Mesendoderm (in vitro differentiated cells): Measurements from ENCODE around the gene FXYD6.

Source experiments
- DNase-seq: peaks from one replicate; pipeline ENCODE4 v3.0.0; 2013
- H2AK5ac ChIP-seq: 2 replicates; pipeline ENCODE4 v1.6.1; 2013; ENCODE audit warnings: low read length, inconsistent platforms
- H2BK120ac ChIP-seq: 2 replicates; pipeline ENCODE4 v1.6.1; 2013; ENCODE audit warnings: low read depth, mild to moderate bottlenecking, low read length, moderate library complexity, mixed read lengths
- H2BK15ac ChIP-seq: replicated peaks from 2 replicates; pipeline ENCODE4 v1.6.1; 2013; ENCODE audit warnings: low read depth, mild to moderate bottlenecking, moderate library complexity
- H2BK5ac ChIP-seq: 2 replicates; pipeline ENCODE4 v1.6.1; 2013; ENCODE audit warnings: low read length, inconsistent platforms
- H3K18ac ChIP-seq: 2 replicates; pipeline ENCODE4 v1.6.1; 2013; ENCODE audit warnings: mild to moderate bottlenecking, low read length, mixed read lengths
- H3K23ac ChIP-seq: one replicate; pipeline ENCODE4 v1.6.1; 2013; ENCODE audit warnings: low read length
- H3K27ac ChIP-seq: 2 replicates; pipeline ENCODE4 v1.5.1; 2013; ENCODE audit warnings: low read depth, mild to moderate bottlenecking, inconsistent platforms, low read length, moderate library complexity
- H3K27me3 ChIP-seq: 2 replicates; pipeline ENCODE4 v1.6.1; 2013; ENCODE audit warnings: low read length, control low read depth, mild to moderate bottlenecking, inconsistent platforms; ENCODE audit not compliant: insufficient read depth, poor library complexity
- H3K36me3 ChIP-seq: 2 replicates; pipeline ENCODE4 v1.6.1; 2013; ENCODE audit warnings: low read length, inconsistent platforms; ENCODE audit not compliant: control insufficient read depth, insufficient read depth
- H3K4ac ChIP-seq: one replicate; pipeline ENCODE4 v1.6.1; 2013; ENCODE audit warnings: low read depth, mild to moderate bottlenecking, low read length, moderate library complexity
- H3K4me1 ChIP-seq: 2 replicates; pipeline ENCODE4 v1.6.1; 2013; ENCODE audit warnings: low read depth, low read length, inconsistent platforms; ENCODE audit not compliant: control insufficient read depth
- H3K4me2 ChIP-seq: 2 replicates; pipeline ENCODE4 v1.6.1; 2013; ENCODE audit warnings: low read length
- H3K4me3 ChIP-seq: 2 replicates; pipeline ENCODE4 v1.5.1; 2013; ENCODE audit warnings: mild to moderate bottlenecking, low read length
- H3K56ac ChIP-seq: one replicate; pipeline ENCODE4 v1.6.1; 2013; ENCODE audit warnings: low read length
- H3K79me1 ChIP-seq: 2 replicates; pipeline ENCODE4 v1.6.1; 2013; ENCODE audit warnings: low read length, inconsistent platforms
- H3K79me2 ChIP-seq: 2 replicates; pipeline ENCODE4 v1.6.1; 2013; ENCODE audit warnings: mild to moderate bottlenecking, low read length; ENCODE audit not compliant: control insufficient read depth, insufficient read depth
- H3K9ac ChIP-seq: 2 replicates; pipeline ENCODE4 v1.6.1; 2013; ENCODE audit warnings: low read length, inconsistent platforms
- H4K5ac ChIP-seq: one replicate; pipeline ENCODE4 v1.6.1; 2013; ENCODE audit warnings: low read length
- H4K8ac ChIP-seq: one replicate; pipeline ENCODE4 v1.6.1; 2013; ENCODE audit warnings: low read depth, mild to moderate bottlenecking, control low read depth, low read length, moderate library complexity
- WGBS: extraction: QIAGEN DNeasy Blood & Tissue Kit; methylation state at CpG from one replicate; pipeline ENCODE4 v1.1.7; 2013; ENCODE audit warnings: low lambda C conversion rate, missing lambda C conversion rate; ENCODE audit not compliant: insufficient coverage; ENCODE audit errors: extremely low coverage; 5-methylcytosine and 5-hydroxymethylcytosine counted together

FXYD6 gene

GRCh38 chr11:117900720-117901440 is 24.4 kb upstream of the FXYD6 start:
- H3K4ac ChIP-seq: no peak overlapping the region
- H2BK120ac ChIP-seq: no peak overlapping the region
- H2AK5ac ChIP-seq: no peak overlapping the region
- H3K9ac ChIP-seq: no peak overlapping the region
- no peak overlapping the region for H3K56ac ChIP-seq
- no peaks in the 10 kb centered on the region for H3K79me1 ChIP-seq
- no peak overlapping the region for H3K23ac ChIP-seq
- H3K79me2 ChIP-seq: no peaks in the 10 kb centered on the region
- H3K18ac ChIP-seq: no peak overlapping the region
- H2BK5ac ChIP-seq: no peak overlapping the region
- no peak overlapping the region for H2BK15ac ChIP-seq
- no peaks in the 10 kb centered on the region for H3K27me3 ChIP-seq
- H3K4me2 ChIP-seq: no peak overlapping the region
- no CpG with 5 or more reads among the region's 11 CpGs for WGBS
- H3K36me3 ChIP-seq: no peaks in the 10 kb centered on the region
- H3K27ac ChIP-seq: no peak overlapping the region
- DNase-seq: no peak
- no peak overlapping the region for H4K8ac ChIP-seq
- no peak overlapping the region for H4K5ac ChIP-seq
- no peaks in the 10 kb centered on the region for H3K4me1 ChIP-seq
- no peak overlapping the region for H3K4me3 ChIP-seq

GRCh38 chr11:117900121-117900648 is 23.7 kb upstream of the FXYD6 start:
- H3K23ac ChIP-seq: no peak overlapping the region
- no peaks in the 10 kb centered on the region for H3K4me1 ChIP-seq
- H3K36me3 ChIP-seq: no peaks in the 10 kb centered on the region
- H3K27me3 ChIP-seq: no peaks in the 10 kb centered on the region
- no peak overlapping the region for H2BK5ac ChIP-seq
- no peak overlapping the region for H2BK15ac ChIP-seq
- H3K4me2 ChIP-seq: no peak overlapping the region
- no peak overlapping the region for H4K8ac ChIP-seq
- no peak overlapping the region for H3K9ac ChIP-seq
- no CpG with 5 or more reads among the region's 4 CpGs for WGBS
- H3K4me3 ChIP-seq: no peak overlapping the region
- no peaks in the 10 kb centered on the region for H3K79me2 ChIP-seq
- H3K56ac ChIP-seq: no peak overlapping the region
- no peak overlapping the region for H3K4ac ChIP-seq
- no peak overlapping the region for H3K18ac ChIP-seq
- H3K27ac ChIP-seq: no peak overlapping the region
- no peaks in the 10 kb centered on the region for H3K79me1 ChIP-seq
- H2BK120ac ChIP-seq: no peak overlapping the region
- DNase-seq: no peak
- H4K5ac ChIP-seq: no peak overlapping the region
- no peak overlapping the region for H2AK5ac ChIP-seq

GRCh38 chr11:117898059-117898458 is 21.6 kb upstream of the FXYD6 start:
- no peak overlapping the region for H4K8ac ChIP-seq
- no peaks in the 10 kb centered on the region for H3K27me3 ChIP-seq
- no peak overlapping the region for H3K27ac ChIP-seq
- H3K4ac ChIP-seq: no peak overlapping the region
- WGBS: no CpG with 5 or more reads among the region's 4 CpGs
- H3K56ac ChIP-seq: no peak overlapping the region
- H3K23ac ChIP-seq: no peak overlapping the region
- no peaks in the 10 kb centered on the region for H3K79me2 ChIP-seq
- H3K4me2 ChIP-seq: no peak overlapping the region
- no peak overlapping the region for H3K4me3 ChIP-seq
- H3K18ac ChIP-seq: no peak overlapping the region
- no peak overlapping the region for H2AK5ac ChIP-seq
- H3K4me1 ChIP-seq: no peaks in the 10 kb centered on the region
- DNase-seq: no peak
- no peak overlapping the region for H4K5ac ChIP-seq
- H3K36me3 ChIP-seq: no peaks in the 10 kb centered on the region
- no peak overlapping the region for H2BK5ac ChIP-seq
- no peak overlapping the region for H3K9ac ChIP-seq
- H3K79me1 ChIP-seq: no peaks in the 10 kb centered on the region
- no peak overlapping the region for H2BK15ac ChIP-seq
- no peak overlapping the region for H2BK120ac ChIP-seq

- no peak overlapping the region for H3K4me3 ChIP-seq
- no peaks in the 10 kb centered on the region for H3K4me1 ChIP-seq
- no peak overlapping the region for H2BK5ac ChIP-seq
- H3K18ac ChIP-seq: no peak overlapping the region
- H3K79me1 ChIP-seq: no peaks in the 10 kb centered on the region
- no peak overlapping the region for H3K4me2 ChIP-seq
- H2BK15ac ChIP-seq: no peak overlapping the region
- no peak overlapping the region for H3K23ac ChIP-seq
- DNase-seq: no peak
- WGBS: no CpG with 5 or more reads among the region's 3 CpGs
- no peaks in the 10 kb centered on the region for H3K79me2 ChIP-seq
- H3K56ac ChIP-seq: no peak overlapping the region
- no peak overlapping the region for H3K27ac ChIP-seq
- no peak overlapping the region for H4K8ac ChIP-seq
- no peak overlapping the region for H2BK120ac ChIP-seq
- H3K9ac ChIP-seq: no peak overlapping the region
- H4K5ac ChIP-seq: no peak overlapping the region
- H3K27me3 ChIP-seq: no peaks in the 10 kb centered on the region
- H3K4ac ChIP-seq: no peak overlapping the region
- H3K36me3 ChIP-seq: no peaks in the 10 kb centered on the region
- H2AK5ac ChIP-seq: no peak overlapping the region
These were observed 16.2 kb upstream of the FXYD6 start for GRCh38 chr11:117892651-117893050.

- Histone ChIP-seq H3K27me3 (no peaks in the 10 kb centered on the region), H3K9ac (no peak overlapping the region), H3K27ac (no peak overlapping the region), H3K4me1 (no peaks in the 10 kb centered on the region), H2AK5ac (no peak overlapping the region), H3K4me2 (no peak overlapping the region), H2BK5ac (no peak overlapping the region), H3K23ac (no peak overlapping the region), H3K4me3 (no peak overlapping the region), H4K8ac (no peak overlapping the region), H3K56ac (no peak overlapping the region), H3K18ac (no peak overlapping the region), H3K4ac (no peak overlapping the region), H3K79me1 (no peaks in the 10 kb centered on the region), H2BK120ac (no peak overlapping the region), H3K36me3 (no peaks in the 10 kb centered on the region), H2BK15ac (no peak overlapping the region), H3K79me2 (no peaks in the 10 kb centered on the region), H4K5ac (no peak overlapping the region)
- WGBS: no CpG with 5 or more reads among the region's 2 CpGs
- no peak for DNase-seq
These were observed 14.9 kb upstream of the FXYD6 start for GRCh38 chr11:117891362-117891761.

- no peak overlapping the region for H4K5ac ChIP-seq
- H2BK120ac ChIP-seq: no peak overlapping the region
- no peaks in the 10 kb centered on the region for H3K79me1 ChIP-seq
- no peak overlapping the region for H3K23ac ChIP-seq
- DNase-seq: no peak
- no peak overlapping the region for H3K4me3 ChIP-seq
- H3K79me2 ChIP-seq: no peaks in the 10 kb centered on the region
- no peak overlapping the region for H3K56ac ChIP-seq
- H3K27ac ChIP-seq: no peak overlapping the region
- H3K9ac ChIP-seq: no peak overlapping the region
- no CpG with 5 or more reads among the region's 8 CpGs for WGBS
- H3K4me2 ChIP-seq: no peak overlapping the region
- H4K8ac ChIP-seq: no peak overlapping the region
- no peak overlapping the region for H3K18ac ChIP-seq
- H3K4ac ChIP-seq: no peak overlapping the region
- no peaks in the 10 kb centered on the region for H3K27me3 ChIP-seq
- H2AK5ac ChIP-seq: no peak overlapping the region
- H2BK15ac ChIP-seq: no peak overlapping the region
- peaks cover 6% of the 10 kb centered on the region for H3K4me1 ChIP-seq
- no peak overlapping the region for H2BK5ac ChIP-seq
- H3K36me3 ChIP-seq: no peaks in the 10 kb centered on the region
These were observed 11.7 kb upstream of the FXYD6 start for GRCh38 chr11:117888139-117888566.
